Cardiac fibroblast (primary cell): ENCODE data around the gene ZFP62.

Experiments used
- DNase-seq, 2 donors: peaks; one replicate each; pipeline versions ENCODE4 v3.0.0 to v3.0.0-alpha.2; 2010; ENCODE audit warnings: low read depth in 2 of 2
- H3K4me3 ChIP-seq, 2 donors: replicated peaks in 1 of 2; 1 replicate in 1 of 2; 2 replicates in 1 of 2; pipeline ENCODE4 v1.5.1; 2011; ENCODE audit warnings: low read depth in 2 of 2, low read length in 2 of 2, mild to moderate bottlenecking in 2 of 2, moderate library complexity in 1 of 2
- TF ChIP-seq, protein P1 (sequence below): IDR thresholded peaks from one replicate; pipeline ENCODE4 v1.5.1; 2011; ENCODE audit warnings: low read depth, mild to moderate bottlenecking, low read length, inconsistent platforms

The ZFP62 gene

DNA sequence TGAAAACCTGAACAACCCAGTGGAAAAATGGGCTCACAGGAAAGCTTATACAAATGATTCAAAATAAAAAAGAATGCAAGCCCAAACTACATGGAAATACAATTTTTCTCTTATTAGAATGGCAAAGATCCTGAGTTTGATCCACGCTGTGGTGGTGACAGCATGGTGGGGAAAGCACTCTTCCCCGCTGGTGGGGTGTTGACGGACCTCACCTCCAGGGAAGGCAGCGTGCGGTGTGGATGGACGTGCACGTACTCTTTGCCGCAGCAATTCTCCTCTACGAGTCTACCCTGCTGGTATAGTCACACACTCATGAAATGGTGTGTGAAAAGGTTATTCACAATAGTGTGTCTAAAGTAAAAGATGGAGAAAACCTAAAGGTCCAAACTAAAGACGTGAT lies 5.9 kb upstream of the ZFP62 start:
- no peak overlapping the region for H3K4me3 ChIP-seq
- DNase-seq: no peak
- TF ChIP-seq, protein P1, sequence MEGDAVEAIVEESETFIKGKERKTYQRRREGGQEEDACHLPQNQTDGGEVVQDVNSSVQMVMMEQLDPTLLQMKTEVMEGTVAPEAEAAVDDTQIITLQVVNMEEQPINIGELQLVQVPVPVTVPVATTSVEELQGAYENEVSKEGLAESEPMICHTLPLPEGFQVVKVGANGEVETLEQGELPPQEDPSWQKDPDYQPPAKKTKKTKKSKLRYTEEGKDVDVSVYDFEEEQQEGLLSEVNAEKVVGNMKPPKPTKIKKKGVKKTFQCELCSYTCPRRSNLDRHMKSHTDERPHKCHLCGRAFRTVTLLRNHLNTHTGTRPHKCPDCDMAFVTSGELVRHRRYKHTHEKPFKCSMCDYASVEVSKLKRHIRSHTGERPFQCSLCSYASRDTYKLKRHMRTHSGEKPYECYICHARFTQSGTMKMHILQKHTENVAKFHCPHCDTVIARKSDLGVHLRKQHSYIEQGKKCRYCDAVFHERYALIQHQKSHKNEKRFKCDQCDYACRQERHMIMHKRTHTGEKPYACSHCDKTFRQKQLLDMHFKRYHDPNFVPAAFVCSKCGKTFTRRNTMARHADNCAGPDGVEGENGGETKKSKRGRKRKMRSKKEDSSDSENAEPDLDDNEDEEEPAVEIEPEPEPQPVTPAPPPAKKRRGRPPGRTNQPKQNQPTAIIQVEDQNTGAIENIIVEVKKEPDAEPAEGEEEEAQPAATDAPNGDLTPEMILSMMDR: no peak

DNA sequence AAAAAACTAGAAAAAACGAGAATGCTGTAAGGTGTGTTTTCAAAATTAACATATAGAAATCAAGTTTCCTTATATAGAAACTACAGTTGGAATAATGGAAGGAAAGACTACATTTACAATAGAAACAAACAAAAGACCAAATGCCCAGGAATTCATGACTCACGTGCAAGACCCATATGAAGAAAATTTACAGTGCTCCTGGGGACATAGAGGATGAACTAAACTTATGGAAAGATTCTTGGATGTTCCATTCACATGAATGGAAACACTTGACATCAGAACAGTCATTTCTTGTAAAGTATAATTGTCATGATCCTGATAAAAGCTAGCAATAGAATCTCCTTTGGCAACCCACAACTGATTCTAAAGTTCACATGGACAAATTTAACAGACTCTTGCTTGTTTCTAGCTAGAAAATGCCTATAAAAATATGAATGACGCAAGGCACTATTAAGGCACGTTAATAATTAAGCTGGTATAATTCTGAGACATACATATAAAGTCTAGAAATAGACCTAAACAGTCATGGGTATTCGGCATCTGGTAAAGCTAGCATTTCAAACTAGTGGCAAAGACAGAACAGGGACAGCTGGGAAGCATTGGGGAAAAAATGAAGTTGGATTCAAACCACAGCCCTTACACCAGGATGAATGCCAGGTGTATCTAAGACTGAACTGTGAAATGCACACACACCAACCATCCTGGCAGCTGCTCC lies 5.1 kb upstream of the ZFP62 start:
- TF ChIP-seq, protein P1: no peak
- H3K4me3 ChIP-seq: no peak overlapping the region
- DNase-seq: no peak

DNA sequence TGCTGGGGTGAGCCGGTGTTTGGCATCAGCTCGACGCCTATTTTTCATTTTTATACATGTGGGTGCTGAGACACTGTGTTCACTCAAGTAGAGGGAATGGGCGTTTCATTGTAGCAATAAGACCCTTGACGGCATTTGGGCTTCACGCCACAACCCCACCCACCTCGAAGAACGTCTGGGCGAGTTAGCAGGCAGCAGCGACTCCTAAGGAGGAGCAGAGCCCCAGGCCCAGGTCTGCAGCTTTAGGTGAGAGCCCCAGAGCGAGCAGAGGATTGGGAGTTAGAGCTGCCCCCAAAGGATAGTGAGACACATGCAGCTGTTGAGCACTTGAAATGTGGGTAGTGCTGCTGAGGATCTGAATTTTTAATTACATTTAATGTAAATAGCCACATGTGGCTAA lies 1.6 kb upstream of the ZFP62 start:
- no peak for DNase-seq
- H3K4me3 ChIP-seq: no peak overlapping the region
- TF ChIP-seq, protein P1: no peak

DNA sequence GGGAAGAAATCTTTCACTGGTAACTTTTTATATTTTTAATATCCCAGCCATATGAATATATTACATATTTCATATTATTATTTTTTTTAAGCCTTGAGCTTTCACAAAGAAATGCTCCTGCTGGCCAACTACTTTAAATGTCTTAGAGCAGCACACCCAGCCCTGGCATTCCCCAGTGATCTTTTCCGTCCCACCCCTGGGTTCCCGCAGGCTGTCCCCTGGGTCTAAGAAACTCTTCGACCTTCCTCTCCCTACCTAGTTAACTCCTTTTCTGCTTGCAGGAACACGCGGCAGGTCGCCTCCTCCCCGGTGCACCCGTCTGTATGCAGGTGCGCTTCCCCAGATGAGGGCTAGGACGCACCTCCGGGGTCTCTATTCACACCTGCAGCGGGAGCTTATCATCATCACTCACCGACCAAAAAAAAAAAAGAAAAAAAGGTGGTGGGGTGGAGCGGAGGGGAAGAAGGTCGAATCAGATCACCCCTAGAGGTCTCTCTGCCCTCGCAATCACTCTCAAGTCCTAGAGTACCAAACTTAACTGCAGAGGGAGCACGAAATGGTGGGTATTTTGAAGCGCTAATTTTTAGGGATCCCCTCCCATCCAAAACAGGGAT lies 696 bp downstream of the ZFP62 start:
- DNase-seq: peak in 1 of 2 donors; percentile 16
- peak overlapping the region; percentile 93 to 99 for H3K4me3 ChIP-seq
- TF ChIP-seq, protein P1: no peak

DNA sequence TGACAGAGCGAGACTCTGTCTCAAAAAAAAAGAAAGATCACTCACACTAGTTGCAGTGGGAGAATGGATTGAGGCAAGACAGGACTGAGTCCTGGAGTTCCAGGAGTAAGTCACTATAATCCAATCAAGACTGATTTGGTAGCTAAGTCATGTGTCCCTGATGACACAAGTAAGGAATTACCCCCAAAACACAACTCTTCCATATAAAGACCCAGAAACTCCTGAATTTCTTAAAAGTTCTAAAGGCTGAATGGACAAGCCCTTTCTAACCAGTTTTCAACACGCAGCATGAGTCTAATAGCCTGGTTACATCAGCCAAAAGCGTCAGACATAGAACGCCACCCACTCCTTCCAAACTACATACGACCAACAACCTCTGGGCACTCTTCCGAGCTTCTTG lies 2.5 kb downstream of the ZFP62 start:
- DNase-seq: no peak
- TF ChIP-seq, protein P1: no peak
- H3K4me3 ChIP-seq: no peak overlapping the region

DNA sequence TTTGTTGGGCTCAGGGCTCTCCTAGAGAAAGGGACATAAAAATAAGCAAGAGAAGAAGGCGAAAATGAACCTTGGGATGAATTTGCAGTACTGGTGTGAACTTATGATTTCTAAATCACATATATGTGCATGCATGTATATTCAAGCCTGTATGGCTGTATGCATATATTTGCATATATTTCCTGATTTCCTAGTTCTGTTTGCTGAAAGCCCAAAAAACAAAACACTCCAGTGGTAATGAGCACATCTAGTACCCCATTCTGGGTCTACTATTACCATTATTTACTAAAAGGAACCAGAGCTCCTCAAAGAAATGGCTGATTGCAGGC lies 7.3 kb downstream of the ZFP62 start:
- H3K4me3 ChIP-seq: no peak overlapping the region
- TF ChIP-seq, protein P1: no peak
- DNase-seq: no peak
